ENCODE measurements around the gene ZNF32. TPM values are rescaled to one million over a fixed set of nuclear protein-coding genes. Genes with fewer than 3 reads are reported as not detected.

The ZNF32 gene
- total RNA-seq, 3 donors from 2014 or later: 10.6 to 46.5 (median 14.8) TPM

DNA sequence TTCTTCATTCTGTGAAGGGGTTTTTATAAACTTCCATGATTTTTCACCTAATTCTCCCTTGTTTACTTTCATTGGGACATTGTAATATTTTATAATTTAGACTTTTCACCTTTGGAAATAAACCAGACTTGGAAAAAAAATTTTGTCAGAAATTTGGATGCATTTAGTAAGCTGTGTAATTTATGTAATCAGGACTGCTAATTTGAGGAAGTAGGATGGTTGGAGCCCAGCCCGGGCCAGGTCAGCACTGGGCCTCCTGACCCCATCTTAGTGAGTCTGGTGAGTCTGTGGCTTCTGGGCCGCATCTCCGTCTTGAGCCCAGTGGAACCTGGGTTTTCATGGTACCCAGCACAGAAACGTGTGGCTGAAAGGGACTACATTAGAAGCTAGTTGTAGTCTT is 27.6 kb upstream of the ZNF32 start:
- H3K4me1 ChIP-seq (ENCODE audit: low read depth): no peaks in the 10 kb centered on the region
- intact Hi-C loops (cut with DNase I, micrococcal nuclease): loop anchor here (10.0 kb wide), 2 partner anchors 1178 to 1188 kb away; no protein-coding TSS in a partner anchor
- DNase-seq (no peak), ATAC-seq (no peak)
- no peaks in the 10 kb centered on the region for H3K36me3 ChIP-seq (ENCODE audit: low read depth)
- no peaks in the 10 kb centered on the region for H3K9me3 ChIP-seq
- H3K4me3 ChIP-seq: no peak overlapping the region
- TF ChIP-seq, protein P1, sequence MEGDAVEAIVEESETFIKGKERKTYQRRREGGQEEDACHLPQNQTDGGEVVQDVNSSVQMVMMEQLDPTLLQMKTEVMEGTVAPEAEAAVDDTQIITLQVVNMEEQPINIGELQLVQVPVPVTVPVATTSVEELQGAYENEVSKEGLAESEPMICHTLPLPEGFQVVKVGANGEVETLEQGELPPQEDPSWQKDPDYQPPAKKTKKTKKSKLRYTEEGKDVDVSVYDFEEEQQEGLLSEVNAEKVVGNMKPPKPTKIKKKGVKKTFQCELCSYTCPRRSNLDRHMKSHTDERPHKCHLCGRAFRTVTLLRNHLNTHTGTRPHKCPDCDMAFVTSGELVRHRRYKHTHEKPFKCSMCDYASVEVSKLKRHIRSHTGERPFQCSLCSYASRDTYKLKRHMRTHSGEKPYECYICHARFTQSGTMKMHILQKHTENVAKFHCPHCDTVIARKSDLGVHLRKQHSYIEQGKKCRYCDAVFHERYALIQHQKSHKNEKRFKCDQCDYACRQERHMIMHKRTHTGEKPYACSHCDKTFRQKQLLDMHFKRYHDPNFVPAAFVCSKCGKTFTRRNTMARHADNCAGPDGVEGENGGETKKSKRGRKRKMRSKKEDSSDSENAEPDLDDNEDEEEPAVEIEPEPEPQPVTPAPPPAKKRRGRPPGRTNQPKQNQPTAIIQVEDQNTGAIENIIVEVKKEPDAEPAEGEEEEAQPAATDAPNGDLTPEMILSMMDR (IDR thresholded peaks at IDR 0.05): no peak

DNA sequence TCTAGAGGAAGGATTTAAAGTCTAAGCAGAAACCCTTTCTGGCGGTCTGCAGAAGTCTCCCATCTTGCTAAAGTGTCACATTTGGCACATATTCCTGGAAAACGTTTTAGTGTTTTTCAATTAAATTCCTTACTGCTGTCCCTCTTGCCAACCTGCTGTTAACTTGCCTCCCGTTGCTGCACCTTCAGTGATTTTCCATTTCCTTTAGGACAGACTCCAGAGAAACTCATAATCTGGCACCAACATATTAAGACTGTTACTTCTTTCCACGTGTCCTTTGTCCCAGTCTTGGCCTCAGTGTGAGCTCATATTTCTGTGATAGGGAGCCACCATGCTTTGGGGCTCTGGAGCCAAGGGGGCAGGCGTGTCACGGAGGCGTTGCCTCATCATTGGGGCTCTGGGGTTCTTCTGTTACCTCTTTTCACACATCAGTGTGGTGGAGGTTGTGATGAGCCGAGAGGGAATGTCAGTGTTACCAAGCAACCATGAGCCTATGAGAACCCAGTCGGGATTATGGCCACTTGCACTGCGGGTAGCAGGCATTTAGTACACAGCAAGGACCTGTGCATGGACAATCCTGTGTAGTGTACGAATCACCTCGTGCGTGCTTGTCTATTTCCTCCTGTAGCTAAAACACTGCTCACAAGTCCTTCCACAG is 26.0 kb upstream of the ZNF32 start:
- Histone ChIP-seq H3K4me1 (ENCODE audit: low read depth) (no peaks in the 10 kb centered on the region), H3K36me3 (ENCODE audit: low read depth) (no peaks in the 10 kb centered on the region), H3K4me3 (no peak overlapping the region), H3K9me3 (no peaks in the 10 kb centered on the region)
- no peak for DNase-seq
- no peak for ATAC-seq
- TF ChIP-seq, protein P1 (IDR thresholded peaks at IDR 0.05): no peak
- intact Hi-C loops (cut with DNase I, micrococcal nuclease): loop anchor here (5.0 to 10.0 kb wide), 3 partner anchors 713 to 1190 kb away; partner anchors contain the start of gene CXCL12 (in 2 of the 2)

DNA sequence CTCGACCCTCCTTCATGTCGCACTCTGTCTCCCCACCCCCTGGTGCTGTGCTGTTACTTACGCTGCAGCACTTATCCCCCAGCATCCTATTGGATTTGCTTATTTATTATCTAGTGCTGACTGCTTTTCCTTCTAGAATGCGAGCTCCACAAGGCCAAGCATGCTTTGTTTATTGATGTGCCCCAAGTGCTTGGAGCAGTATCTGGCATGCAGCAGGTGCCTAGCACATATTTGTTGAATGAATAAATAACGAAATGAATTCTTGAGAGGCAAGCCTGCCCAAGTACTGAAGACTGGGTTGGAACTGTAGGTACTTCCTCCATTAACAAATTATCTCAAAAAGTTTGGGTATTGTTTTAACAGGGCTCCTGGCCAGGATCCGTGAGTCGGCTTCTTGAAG is 24.8 kb upstream of the ZNF32 start:
- TF ChIP-seq, protein P1 (IDR thresholded peaks at IDR 0.05): no peak
- no peaks in the 10 kb centered on the region for H3K9me3 ChIP-seq
- H3K4me1 ChIP-seq (ENCODE audit: low read depth): no peaks in the 10 kb centered on the region
- intact Hi-C loops (cut with DNase I, micrococcal nuclease): loop anchor here (5.0 to 10.0 kb wide), 3 partner anchors 714 to 1191 kb away; partner anchors contain the start of gene CXCL12 (in 2 of the 2)
- ATAC-seq: no peak
- DNase-seq: no peak
- H3K4me3 ChIP-seq: no peak overlapping the region
- H3K36me3 ChIP-seq (ENCODE audit: low read depth): no peaks in the 10 kb centered on the region

DNA sequence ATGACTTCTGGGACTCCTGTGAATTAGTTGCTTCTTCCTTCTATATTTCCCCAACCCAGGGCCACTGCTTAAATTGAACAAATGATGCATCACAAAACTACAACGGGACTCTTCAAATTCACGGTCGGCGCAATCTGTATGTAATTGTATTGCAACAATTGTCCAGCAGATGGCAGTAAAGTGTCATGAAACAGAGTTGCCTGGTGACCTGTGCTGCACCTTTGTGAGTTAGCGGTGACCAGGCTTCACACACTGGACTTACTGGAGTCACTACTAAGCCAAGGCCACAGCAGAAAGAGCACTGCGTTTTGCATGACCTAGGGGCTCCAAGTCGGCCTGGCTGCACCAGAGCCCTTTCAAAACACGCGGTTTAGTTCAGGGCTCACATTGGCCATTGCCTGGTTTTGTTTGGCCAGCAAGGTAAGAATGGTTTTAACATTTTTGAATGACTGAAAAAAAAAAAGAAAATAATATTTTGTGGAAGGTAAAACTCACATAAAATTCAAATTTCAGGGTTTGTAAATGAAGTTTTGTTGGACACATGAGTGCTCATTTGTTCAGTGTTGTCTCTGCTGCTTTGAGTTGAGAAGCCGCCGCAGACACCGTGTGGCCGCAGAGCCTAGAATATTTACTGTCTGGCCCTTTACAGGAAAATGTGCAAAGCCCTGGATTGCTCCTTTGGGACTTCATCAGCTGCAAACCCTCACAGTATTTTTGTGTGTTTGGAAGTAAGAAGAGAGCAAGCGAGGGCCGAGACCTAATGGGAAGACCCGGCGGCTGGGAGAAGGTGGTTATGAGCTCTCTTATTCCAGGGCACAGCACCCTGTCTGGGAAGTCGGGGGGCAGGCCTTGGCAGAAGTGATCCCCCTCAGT is 23.2 kb upstream of the ZNF32 start:
- intact Hi-C loops (cut with DNase I, micrococcal nuclease): loop anchor here (5.0 to 10.0 kb wide), 3 partner anchors 715 to 1193 kb away; partner anchors contain the start of gene CXCL12 (in 2 of the 2)
- peak in 1 of 3 donors; percentile 82 for DNase-seq
- Histone ChIP-seq H3K4me3 (no peak overlapping the region), H3K36me3 (ENCODE audit: low read depth) (no peaks in the 10 kb centered on the region), H3K9me3 (no peaks in the 10 kb centered on the region), H3K4me1 (ENCODE audit: low read depth) (peaks cover 4% of the 10 kb centered on the region)
- TF ChIP-seq, protein P1 (IDR thresholded peaks at IDR 0.05): peak; percentile 40
- peak; percentile 77 for ATAC-seq

DNA sequence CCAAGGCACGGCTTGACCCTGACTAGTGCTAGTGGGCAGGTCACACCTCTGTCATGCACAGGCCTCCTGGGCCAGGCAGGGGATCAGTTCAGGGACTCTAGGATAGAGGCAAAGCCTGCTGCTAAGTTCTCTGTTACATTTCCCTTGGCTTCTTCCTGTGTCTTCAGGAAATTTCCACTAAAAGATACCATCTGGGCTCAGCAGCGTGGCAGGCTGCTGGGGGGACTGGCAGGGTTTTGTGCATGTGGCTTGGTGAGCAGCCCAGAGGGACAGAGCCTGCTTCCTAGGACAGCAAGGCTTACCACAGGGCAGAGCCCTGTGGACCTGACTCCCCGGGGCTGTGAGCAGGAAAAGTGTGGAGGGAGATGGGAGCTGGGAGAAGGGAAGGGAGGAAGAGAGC is 20.7 kb upstream of the ZNF32 start:
- Histone ChIP-seq H3K4me3 (no peak overlapping the region), H3K9me3 (no peaks in the 10 kb centered on the region), H3K4me1 (ENCODE audit: low read depth) (peaks cover 4% of the 10 kb centered on the region), H3K36me3 (ENCODE audit: low read depth) (no peaks in the 10 kb centered on the region)
- ATAC-seq: no peak
- DNase-seq: no peak
- intact Hi-C loops (cut with DNase I, micrococcal nuclease): no loop called here
- TF ChIP-seq, protein P1 (IDR thresholded peaks at IDR 0.05): no peak
